Measurements from ENCODE around the gene U2SURP. TPM values are rescaled to one million over a fixed set of nuclear protein-coding genes. Genes with fewer than 3 reads are reported as not detected.
"Not testable (repeated sequence)": the region's sequence is repeated elsewhere in the genome, so short reads cannot be mapped to it uniquely, and the experiment has no call there.

The U2SURP gene
- total RNA-seq, 4 donors from 2014 or later, result 59.5 to 106 (median 73.9) TPM

GRCh38 chr3:143067201-143067600 lies 65.8 kb downstream of the U2SURP start:
- TF ChIP-seq, protein P1, sequence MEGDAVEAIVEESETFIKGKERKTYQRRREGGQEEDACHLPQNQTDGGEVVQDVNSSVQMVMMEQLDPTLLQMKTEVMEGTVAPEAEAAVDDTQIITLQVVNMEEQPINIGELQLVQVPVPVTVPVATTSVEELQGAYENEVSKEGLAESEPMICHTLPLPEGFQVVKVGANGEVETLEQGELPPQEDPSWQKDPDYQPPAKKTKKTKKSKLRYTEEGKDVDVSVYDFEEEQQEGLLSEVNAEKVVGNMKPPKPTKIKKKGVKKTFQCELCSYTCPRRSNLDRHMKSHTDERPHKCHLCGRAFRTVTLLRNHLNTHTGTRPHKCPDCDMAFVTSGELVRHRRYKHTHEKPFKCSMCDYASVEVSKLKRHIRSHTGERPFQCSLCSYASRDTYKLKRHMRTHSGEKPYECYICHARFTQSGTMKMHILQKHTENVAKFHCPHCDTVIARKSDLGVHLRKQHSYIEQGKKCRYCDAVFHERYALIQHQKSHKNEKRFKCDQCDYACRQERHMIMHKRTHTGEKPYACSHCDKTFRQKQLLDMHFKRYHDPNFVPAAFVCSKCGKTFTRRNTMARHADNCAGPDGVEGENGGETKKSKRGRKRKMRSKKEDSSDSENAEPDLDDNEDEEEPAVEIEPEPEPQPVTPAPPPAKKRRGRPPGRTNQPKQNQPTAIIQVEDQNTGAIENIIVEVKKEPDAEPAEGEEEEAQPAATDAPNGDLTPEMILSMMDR (IDR thresholded peaks at IDR 0.05), result no peak
- peak; percentile 32 for ATAC-seq (ENCODE audit: low FRiP score)

DNA sequence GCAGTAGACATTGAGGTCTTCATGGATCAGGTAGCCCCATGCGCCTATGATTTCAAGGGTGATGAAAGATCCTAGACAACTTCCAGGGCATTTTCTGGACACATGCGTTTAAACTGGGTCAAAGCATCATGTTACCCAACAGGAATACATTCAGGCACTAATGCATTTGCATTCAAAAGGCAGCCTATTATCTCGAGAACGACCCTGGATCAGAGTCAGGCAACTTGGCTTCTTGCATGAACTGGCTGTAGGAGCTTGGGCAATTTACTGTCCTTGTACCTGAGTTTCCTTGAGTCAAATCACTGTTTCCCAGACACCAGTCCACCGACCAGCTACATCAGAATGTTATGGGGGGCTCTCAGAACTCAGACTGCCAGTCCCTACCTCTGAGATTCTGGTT lies 66.7 kb downstream of the U2SURP start:
- TF ChIP-seq, protein P1 (IDR thresholded peaks at IDR 0.05), result no peak
- ATAC-seq (ENCODE audit: low FRiP score) (no peak), DNase-seq (ENCODE audit: low spot score) (no peak)

More at GRCh38 chr3:143067201-143067600, 65.8 kb downstream of the U2SURP start:
- no peak for DNase-seq (ENCODE audit: low spot score)

- no peak for ATAC-seq (ENCODE audit: low FRiP score)
- no peak for DNase-seq (ENCODE audit: low spot score)
- TF ChIP-seq, protein P1 (IDR thresholded peaks at IDR 0.05), result no peak
Measured at GRCh38 chr3:143070977-143071551, 69.7 kb downstream of the U2SURP start.

- TF ChIP-seq, protein P1 (IDR thresholded peaks at IDR 0.05), result no peak
- ATAC-seq (ENCODE audit: low FRiP score), result no peak
- no peak for DNase-seq (ENCODE audit: low spot score)
Measured at GRCh38 chr3:143071776-143072175, 70.4 kb downstream of the U2SURP start.

GRCh38 chr3:143072298-143073020 lies 71.1 kb downstream of the U2SURP start:
- not testable (repeated sequence) for ATAC-seq (ENCODE audit: low FRiP score); DNase-seq (ENCODE audit: low spot score)

DNA sequence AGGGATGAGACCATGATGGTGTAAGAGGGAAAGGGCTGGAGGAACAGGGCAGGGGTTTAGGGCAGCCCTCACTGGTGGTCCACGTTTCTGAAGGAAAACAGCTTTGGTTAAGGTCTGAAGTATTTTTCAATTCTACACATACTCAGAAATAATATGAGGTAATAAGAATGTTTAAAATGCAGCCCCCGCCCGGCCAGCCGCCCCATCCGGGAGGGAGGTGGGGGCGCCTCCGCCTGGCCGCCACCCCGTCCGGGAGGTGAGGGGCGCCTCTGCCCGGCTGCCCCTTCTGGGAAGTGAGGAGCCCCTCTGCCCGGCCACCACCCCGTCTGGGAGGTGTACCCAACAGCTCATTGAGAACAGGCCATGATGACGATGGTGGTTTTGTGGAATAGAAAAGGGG lies 72.2 kb downstream of the U2SURP start:
- DNase-seq (ENCODE audit: low spot score); ATAC-seq (ENCODE audit: low FRiP score): not testable (repeated sequence)

DNA sequence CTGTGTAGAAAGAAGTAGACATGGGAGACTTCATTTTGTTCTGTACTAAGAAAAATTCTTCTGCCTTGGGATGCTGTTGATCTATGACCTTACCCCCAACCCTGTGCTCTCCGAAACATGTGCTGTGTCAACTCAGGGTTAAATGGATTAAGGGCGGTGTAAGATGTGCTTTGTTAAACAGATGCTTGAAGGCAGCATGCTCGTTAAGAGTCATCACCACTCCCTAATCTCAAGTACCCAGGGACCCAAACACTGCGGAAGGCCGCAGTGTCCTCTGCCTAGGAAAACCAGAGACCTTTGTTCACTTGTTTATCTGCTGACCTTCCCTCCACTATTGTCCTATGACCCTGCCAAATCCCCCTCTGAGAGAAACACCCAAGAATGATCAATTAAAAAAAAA lies 72.6 kb downstream of the U2SURP start:
- ATAC-seq (ENCODE audit: low FRiP score); DNase-seq (ENCODE audit: low spot score): not testable (repeated sequence)

DNA sequence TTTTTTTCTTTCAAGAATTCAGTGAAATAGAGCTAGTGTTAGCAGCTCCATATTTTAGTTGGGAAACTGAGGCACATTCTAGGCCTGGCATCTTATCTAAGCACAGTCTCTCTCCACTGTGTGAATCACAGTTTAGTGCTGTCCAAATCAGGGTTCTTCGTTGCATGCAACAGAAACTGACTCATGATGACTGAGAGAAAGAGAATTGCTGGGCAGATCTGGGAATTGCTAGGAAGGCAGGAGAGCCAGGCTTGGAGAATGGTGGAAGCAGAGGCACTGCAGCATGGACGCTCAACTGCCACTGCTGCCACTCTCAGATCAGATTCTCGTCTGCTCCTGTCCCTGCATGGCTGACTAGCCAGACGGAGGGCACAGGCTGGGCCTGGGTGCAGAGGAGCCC lies 77.5 kb downstream of the U2SURP start:
- ATAC-seq (ENCODE audit: low FRiP score), result no peak
- TF ChIP-seq, protein P1 (IDR thresholded peaks at IDR 0.05), result no peak
- DNase-seq (ENCODE audit: low spot score), result no peak

Measured in omental fat pad (tissue), 4 donors.